Loucy (cell line): ENCODE results near the gene RPA3.

Experiments used
- CTCF ChIP-seq: fragments of 200-600 bp; sonication (generic); conservative IDR thresholded peaks from 2 replicates; pipeline ENCODE4 v1.5.1; 2014; ENCODE audit warnings: mild to moderate bottlenecking, antibody characterized with exemption, low read length
- EZH2phosphoT487 ChIP-seq: fragments of 200-600 bp; IDR thresholded peaks from 2 replicates; pipeline ENCODE4 v1.6.1; 2018; ENCODE audit warnings: antibody characterized with exemption, mild to moderate bottlenecking, moderate library complexity, borderline replicate concordance

GRCh38 chr7:7651479-7651878 lies 66.9 kb downstream of the RPA3 start:
- TF ChIP-seq CTCF (no peak), EZH2phosphoT487 (no peak)
